Glutamatergic neuron (in vitro differentiated cells): Measurements from ENCODE around the gene PPP2R2C. TPM values are rescaled to one million over a fixed set of nuclear protein-coding genes. Genes with fewer than 3 reads are reported as not detected.

Experiments used
- DNase-seq: peaks from one replicate; pipeline ENCODE4 v3.0.0; 2022
- H3K27ac Mint-ChIP-seq: one replicate; pipeline ENCODE4 v1.8.0; 2020; ENCODE audit warnings: mild to moderate bottlenecking, mixed read lengths, inconsistent platforms; ENCODE audit not compliant: unreplicated experiment
- H3K27me3 Mint-ChIP-seq: one replicate; pipeline ENCODE4 v1.8.0; 2020; ENCODE audit warnings: mild to moderate bottlenecking, moderate library complexity, mixed read lengths, inconsistent platforms; ENCODE audit not compliant: unreplicated experiment
- H3K36me3 Mint-ChIP-seq: one replicate; pipeline ENCODE4 v1.8.0; 2020; ENCODE audit warnings: mild to moderate bottlenecking, mixed read lengths, inconsistent platforms; ENCODE audit not compliant: unreplicated experiment
- H3K4me1 Mint-ChIP-seq: one replicate; pipeline ENCODE4 v1.8.0; 2020; ENCODE audit warnings: mild to moderate bottlenecking, low read depth, mixed read lengths, inconsistent platforms; ENCODE audit not compliant: unreplicated experiment
- H3K4me3 Mint-ChIP-seq: one replicate; pipeline ENCODE4 v1.8.0; 2020; ENCODE audit warnings: mild to moderate bottlenecking, mixed read lengths, inconsistent platforms; ENCODE audit not compliant: unreplicated experiment
- H3K9me3 Mint-ChIP-seq: one replicate; pipeline ENCODE4 v1.8.0; 2020; ENCODE audit warnings: mild to moderate bottlenecking, moderate library complexity, mixed read lengths, inconsistent platforms; ENCODE audit not compliant: unreplicated experiment
- CTCF ChIP-seq: fragments of 200-600 bp; sonication (generic); IDR thresholded peaks from one replicate; pipeline ENCODE4 v1.5.0; 2021; ENCODE audit not compliant: partially characterized antibody, unreplicated experiment
- total RNA-seq: library from RNA; stranded (reverse); fragmentation: NEBNext Ultra II Directional; extraction: Animal tissue kit (Norgen Biotek cat#: 25700); gene quantifications from one replicate; pipeline ENCODE4 v1.2.1, GENCODE V29; 2021; ENCODE audit not compliant: unreplicated experiment

PPP2R2C gene
- total RNA-seq, 1 donor from 2014 or later: 9.4 TPM

- Mint-ChIP-seq H3K36me3 (no peaks in the 10 kb centered on the region), H3K9me3 (peaks cover 3% of the 10 kb centered on the region), H3K27ac (no peak overlapping the region), H3K27me3 (peaks cover 8% of the 10 kb centered on the region), H3K4me1 (peaks cover 13% of the 10 kb centered on the region), H3K4me3 (no peak overlapping the region)
- no peak for TF ChIP-seq CTCF
- DNase-seq: no peak
Observed at GRCh38 chr4:6371271-6371670, 101.1 kb downstream of the PPP2R2C start.

DNA sequence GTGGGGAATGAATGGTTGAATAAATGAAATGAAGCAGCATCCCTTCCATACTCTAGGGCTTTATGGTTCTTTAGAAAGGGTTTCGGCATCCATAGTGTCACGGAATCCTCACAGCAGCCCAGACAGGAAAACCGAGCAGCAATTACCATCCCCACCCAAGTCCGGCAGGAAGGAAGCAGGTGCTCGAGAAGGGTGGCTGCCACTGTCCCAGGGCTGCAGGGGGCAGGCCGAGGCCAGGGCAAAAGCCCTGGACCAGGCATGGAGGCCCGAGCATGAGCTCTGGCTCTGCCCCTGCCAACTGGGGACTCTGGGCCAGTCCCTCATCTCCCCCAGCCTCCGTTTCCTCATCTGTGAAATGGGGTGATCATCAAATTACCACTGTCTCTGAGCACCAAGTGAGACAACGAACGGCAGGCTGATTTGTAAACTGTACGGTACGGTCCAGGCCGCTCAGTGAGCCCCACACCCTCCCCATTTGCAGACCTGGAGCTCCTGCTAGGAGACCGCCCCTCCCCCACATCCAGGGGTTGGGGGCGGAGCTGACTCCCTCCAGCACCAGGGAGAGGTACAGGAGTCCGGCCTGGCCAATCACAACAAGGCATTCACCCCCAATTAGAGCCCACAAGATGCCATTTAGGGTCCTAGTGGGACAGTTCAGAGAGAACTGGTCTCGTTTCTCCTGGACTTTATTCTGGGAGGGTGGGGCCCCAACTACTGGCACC is 102.3 kb downstream of the PPP2R2C start:
- Mint-ChIP-seq H3K4me1 (peaks cover 20% of the 10 kb centered on the region), H3K4me3 (no peak overlapping the region), H3K27ac (no peak overlapping the region), H3K27me3 (peaks cover 6% of the 10 kb centered on the region), H3K9me3 (no peaks in the 10 kb centered on the region), H3K36me3 (no peaks in the 10 kb centered on the region)
- no peak for DNase-seq
- TF ChIP-seq CTCF: no peak

- no peaks in the 10 kb centered on the region for H3K9me3 Mint-ChIP-seq
- no peak for TF ChIP-seq CTCF
- H3K27me3 Mint-ChIP-seq: peaks cover 6% of the 10 kb centered on the region
- no peak overlapping the region for H3K27ac Mint-ChIP-seq
- H3K36me3 Mint-ChIP-seq: no peaks in the 10 kb centered on the region
- H3K4me1 Mint-ChIP-seq: peaks cover 20% of the 10 kb centered on the region
- no peak overlapping the region for H3K4me3 Mint-ChIP-seq
- no peak for DNase-seq
Observed at GRCh38 chr4:6369511-6369910, 102.9 kb downstream of the PPP2R2C start.

GRCh38 chr4:6369035-6369434 is 103.4 kb downstream of the PPP2R2C start:
- Mint-ChIP-seq H3K9me3 (peaks cover 2% of the 10 kb centered on the region), H3K4me1 (peaks cover 21% of the 10 kb centered on the region), H3K27me3 (peaks cover 4% of the 10 kb centered on the region), H3K36me3 (no peaks in the 10 kb centered on the region), H3K4me3 (no peak overlapping the region), H3K27ac (no peak overlapping the region)
- DNase-seq: no peak
- TF ChIP-seq CTCF: no peak

DNA sequence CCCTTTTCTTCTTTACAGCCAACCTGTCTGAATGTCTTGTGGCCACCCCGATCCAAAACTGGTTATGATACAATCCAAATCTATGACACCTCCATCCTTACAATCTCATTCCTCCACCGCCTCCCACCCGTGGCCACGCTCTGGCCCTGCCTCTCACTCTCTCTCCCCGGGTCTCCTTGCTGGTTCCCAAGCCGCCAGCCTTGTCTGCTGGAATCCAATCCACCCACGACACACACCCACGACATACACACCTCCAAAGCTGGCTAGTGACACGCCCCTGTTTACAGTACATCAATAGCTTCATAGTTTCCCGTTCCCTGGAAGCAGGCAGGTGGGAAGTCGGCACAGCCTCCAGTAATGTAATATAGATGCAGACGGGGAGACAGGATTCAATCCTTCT is 103.8 kb downstream of the PPP2R2C start:
- H3K4me1 Mint-ChIP-seq: peaks cover 24% of the 10 kb centered on the region
- H3K36me3 Mint-ChIP-seq: no peaks in the 10 kb centered on the region
- DNase-seq: no peak
- no peak for TF ChIP-seq CTCF
- no peak overlapping the region for H3K4me3 Mint-ChIP-seq
- peaks cover 4% of the 10 kb centered on the region for H3K27me3 Mint-ChIP-seq
- no peak overlapping the region for H3K27ac Mint-ChIP-seq
- H3K9me3 Mint-ChIP-seq: peaks cover 2% of the 10 kb centered on the region
